Left forelimb (tissue), 1 donor: ENCODE results near the gene NR2F2.
A peak's percentile ranks its signal among the peaks of the same experiment; 100 is the strongest.

ENCODE experiments used
- DNase-seq: peaks from one replicate; pipeline ENCODE4 v3.0.0-alpha.2; 2018; ENCODE audit warnings: low spot score

Gene NR2F2

GRCh38 chr15:96320107-96320506, 10.4 kb upstream of the NR2F2 start:
- DNase-seq = no peak

GRCh38 chr15:96320703-96321638, 9.5 kb upstream of the NR2F2 start:
- DNase-seq = no peak

- no peak for DNase-seq
Measured at GRCh38 chr15:96321639-96322535, 8.6 kb upstream of the NR2F2 start.

GRCh38 chr15:96322536-96323318, 7.8 kb upstream of the NR2F2 start:
- peak; percentile 78 for DNase-seq

- no peak for DNase-seq
Measured at GRCh38 chr15:96323319-96324145, 7.0 kb upstream of the NR2F2 start.

GRCh38 chr15:96324192-96324895, 6.2 kb upstream of the NR2F2 start:
- no peak for DNase-seq

GRCh38 chr15:96324940-96325540, 5.5 kb upstream of the NR2F2 start:
- DNase-seq = no peak

GRCh38 chr15:96325541-96326327, 4.8 kb upstream of the NR2F2 start:
- DNase-seq = no peak

- DNase-seq = peak; percentile 78
Measured at GRCh38 chr15:96326328-96327154, 4.0 kb upstream of the NR2F2 start.

- DNase-seq = no peak
Measured at GRCh38 chr15:96327155-96327741, 3.3 kb upstream of the NR2F2 start.

GRCh38 chr15:96328181-96328876, 2.2 kb upstream of the NR2F2 start:
- no peak for DNase-seq

- no peak for DNase-seq
Measured at GRCh38 chr15:96328877-96329195, 1.7 kb upstream of the NR2F2 start.

GRCh38 chr15:96329403-96329981, 1.0 kb upstream of the NR2F2 start:
- no peak for DNase-seq

GRCh38 chr15:96330064-96330449, 443 bp upstream of the NR2F2 start:
- no peak for DNase-seq

- DNase-seq = no peak
Measured at GRCh38 chr15:96331144-96331944, 844 bp downstream of the NR2F2 start.

GRCh38 chr15:96331945-96332636, 1.6 kb downstream of the NR2F2 start:
- DNase-seq = no peak
